H1 (cell line): ENCODE measurements around the gene RSU1. TPM values are rescaled to one million over a fixed set of nuclear protein-coding genes. Genes with fewer than 3 reads are reported as not detected.

ENCODE experiments used
- CTCF ChIA-PET: fragments of 300-600 bp; sonication (Branson Sonifier 250); formaldehyde crosslinking; loops from one replicate; lab custom pipeline; 2021; ENCODE audit not compliant: partially characterized antibody; lab: Charles Lee
- POLR2A ChIA-PET: fragments of 300-600 bp; sonication (Branson Sonifier 250); formaldehyde crosslinking; loops from one replicate; lab custom pipeline; 2021; ENCODE audit warnings: inconsistent platforms; ENCODE audit not compliant: partially characterized antibody; lab: Charles Lee
- DNase-seq, 2 experiments: peaks; one replicate each; pipeline versions ENCODE4 v3.0.0 to v3.0.0-alpha.2; 2010 to 2022; ENCODE audit warnings: low spot score in 2 of 2, low read depth in 1 of 2, mixed read lengths in 1 of 2
- FAIRE-seq: peaks from 2 replicates; lab custom pipeline; 2011; peaks lifted over from hg19 to GRCh38; lab: Jason Lieb, UNC
- H2AFZ ChIP-seq: 2 replicates; pipeline ENCODE4 v1.8.1; 2012; ENCODE audit warnings: low read length, inconsistent platforms
- H2AK5ac ChIP-seq: 2 replicates; pipeline ENCODE4 v1.6.1; 2013; ENCODE audit warnings: low read depth, low read length
- H2BK120ac ChIP-seq: replicated peaks from 2 replicates; pipeline ENCODE3; 2013; ENCODE audit warnings: low read depth, low read length, inconsistent platforms
- H2BK12ac ChIP-seq: 2 replicates; pipeline ENCODE4 v1.6.1; 2013; ENCODE audit warnings: low read depth, low read length
- H2BK15ac ChIP-seq: 2 replicates; pipeline ENCODE4 v1.6.1; 2013; ENCODE audit warnings: low read length
- H2BK20ac ChIP-seq: 2 replicates; pipeline ENCODE4 v1.6.1; 2013; ENCODE audit warnings: low read length
- H2BK5ac ChIP-seq: 2 replicates; pipeline ENCODE4 v1.6.1; 2013; ENCODE audit warnings: low read depth, low read length
- H3K14ac ChIP-seq: 2 replicates; pipeline ENCODE4 v1.6.1; 2013; ENCODE audit warnings: inconsistent platforms; ENCODE audit not compliant: insufficient read length
- H3K18ac ChIP-seq: 2 replicates; pipeline ENCODE4 v1.6.1; 2013; ENCODE audit warnings: low read length; ENCODE audit errors: extremely low read depth
- H3K23ac ChIP-seq: 2 replicates; pipeline ENCODE4 v1.6.1; 2013; ENCODE audit warnings: inconsistent platforms; ENCODE audit not compliant: insufficient read length
- H3K23me2 ChIP-seq: 2 replicates; pipeline ENCODE4 v1.6.1; 2013; ENCODE audit warnings: low read depth, low read length
- H3K27ac ChIP-seq: 2 replicates; pipeline ENCODE4 v1.6.1; 2011; ENCODE audit warnings: low read depth, low read length, inconsistent platforms
- H3K27me3 ChIP-seq, 4 experiments: replicated peaks in 1 of 4; 1 replicate in 1 of 4; 2 replicates in 3 of 4; pipeline versions ENCODE4 v1.6.1 to v1.8.1; 2011 to 2013; ENCODE audit warnings: low read length in 3 of 4, mild to moderate bottlenecking in 3 of 4, inconsistent platforms in 2 of 4, mixed read lengths in 2 of 4, moderate library complexity in 1 of 4; ENCODE audit not compliant: control insufficient read depth in 3 of 4, insufficient read depth in 3 of 4; ENCODE audit errors: extremely low read depth in 1 of 4
- H3K36me3 ChIP-seq, 4 experiments: 2 replicates each; pipeline versions ENCODE4 v1.6.1 to v1.8.1; 2011 to 2013; ENCODE audit warnings: mild to moderate bottlenecking in 4 of 4, low read length in 3 of 4, moderate library complexity in 2 of 4, control low read depth in 1 of 4, inconsistent platforms in 1 of 4; ENCODE audit not compliant: insufficient read depth in 4 of 4, control insufficient read depth in 2 of 4
- H3K4ac ChIP-seq: replicated peaks from 2 replicates; pipeline ENCODE3; 2013; ENCODE audit warnings: low read length, low read depth, mixed read lengths, inconsistent platforms; ENCODE audit not compliant: insufficient read length
- H3K4me1 ChIP-seq, 4 experiments: replicated peaks in 1 of 4; 1 replicate in 1 of 4; 2 replicates in 3 of 4; pipeline versions ENCODE4 v1.6.1 to v1.8.1; 2011 to 2013; ENCODE audit warnings: low read length in 3 of 4, inconsistent platforms in 2 of 4, mixed read lengths in 1 of 4; ENCODE audit not compliant: insufficient read depth in 4 of 4, control insufficient read depth in 3 of 4
- H3K4me2 ChIP-seq, 2 experiments: 2 replicates each; pipeline versions ENCODE4 v1.6.1 to v1.8.1; 2011 to 2013; ENCODE audit warnings: low read depth in 2 of 2, low read length in 2 of 2, control low read depth in 1 of 2, inconsistent platforms in 1 of 2, mild to moderate bottlenecking in 1 of 2; ENCODE audit not compliant: insufficient read depth in 1 of 2
- H3K4me3 ChIP-seq, 4 experiments: fragments of 200-600, 300-600 bp in 1 of 4; sonication (generic), shearing (Covaris generic), sonication (Bioruptor Twin) in 1 of 4; 2 replicates each; pipeline versions ENCODE4 v1.5.1 to v1.8.1; 2011 to 2016; ENCODE audit warnings: low read length in 4 of 4, low read depth in 3 of 4, control low read depth in 2 of 4, inconsistent platforms in 2 of 4, mild to moderate bottlenecking in 2 of 4, mixed read lengths in 1 of 4, moderate library complexity in 1 of 4; ENCODE audit not compliant: insufficient read depth in 2 of 4; ENCODE audit errors: extremely low read depth in 1 of 4
- H3K56ac ChIP-seq: replicated peaks from 2 replicates; pipeline ENCODE3; 2013; ENCODE audit warnings: low read depth, mild to moderate bottlenecking, mixed read lengths, low read length, inconsistent platforms; ENCODE audit not compliant: insufficient read length
- H3K79me1 ChIP-seq: 2 replicates; pipeline ENCODE4 v1.6.1; 2013; ENCODE audit warnings: low read depth, low read length, control low read depth
- H3K79me2 ChIP-seq, 2 experiments: 2 replicates each; pipeline versions ENCODE4 v1.6.1 to v1.8.1; 2012 to 2013; ENCODE audit warnings: low read length in 2 of 2, mild to moderate bottlenecking in 2 of 2, inconsistent platforms in 1 of 2; ENCODE audit not compliant: insufficient read depth in 2 of 2, control insufficient read depth in 1 of 2
- H3K9ac ChIP-seq, 4 experiments: replicated peaks in 1 of 4; 1 replicate in 1 of 4; 2 replicates in 3 of 4; pipeline versions ENCODE4 v1.6.1 to v1.8.1; 2011 to 2013; ENCODE audit warnings: low read depth in 3 of 4, low read length in 3 of 4, control low read depth in 2 of 4, mild to moderate bottlenecking in 2 of 4, moderate library complexity in 2 of 4, inconsistent platforms in 1 of 4; ENCODE audit errors: extremely low read depth in 1 of 4
- H3K9me3 ChIP-seq, 2 experiments: 2 replicates each; pipeline versions ENCODE4 v1.6.1 to v1.8.1; 2012 to 2013; ENCODE audit warnings: mild to moderate bottlenecking in 2 of 2, moderate library complexity in 2 of 2, control low read depth in 1 of 2, inconsistent platforms in 1 of 2, low read depth in 1 of 2, low read length in 1 of 2, mixed read lengths in 1 of 2; ENCODE audit not compliant: insufficient read depth in 2 of 2
- H4K20me1 ChIP-seq, 2 experiments: replicated peaks in 1 of 2; 2 replicates each; pipeline versions ENCODE3 to v1.8.1; 2011 to 2013; ENCODE audit warnings: inconsistent platforms in 2 of 2, low read length in 2 of 2, mild to moderate bottlenecking in 1 of 2; ENCODE audit not compliant: insufficient read depth in 2 of 2, control insufficient read depth in 1 of 2
- H4K5ac ChIP-seq: 2 replicates; pipeline ENCODE4 v1.6.1; 2013; ENCODE audit warnings: low read length, low read depth, mixed read lengths, inconsistent platforms; ENCODE audit not compliant: insufficient read length
- H4K8ac ChIP-seq: 2 replicates; pipeline ENCODE4 v1.8.0; 2013; ENCODE audit warnings: mild to moderate bottlenecking, moderate library complexity, low read length, inconsistent platforms; ENCODE audit not compliant: insufficient read depth; ENCODE audit errors: extremely low read depth
- H4K91ac ChIP-seq: replicated peaks from 2 replicates; pipeline ENCODE3; 2013; ENCODE audit warnings: low read length, mixed read lengths, inconsistent platforms; ENCODE audit not compliant: insufficient read length
- GABPA ChIP-seq: IDR thresholded peaks from 2 replicates; pipeline ENCODE4 v1.6.1; 2011; ENCODE audit warnings: mild to moderate bottlenecking, low read length, moderate library complexity, borderline replicate concordance; ENCODE audit not compliant: insufficient read depth
- RAD21 ChIP-seq, 2 experiments: IDR thresholded peaks in 1 of 2; conservative IDR thresholded peaks in 1 of 2; 2 replicates each; pipeline ENCODE4 v1.6.1; 2011; ENCODE audit warnings: low read depth in 2 of 2, low read length in 2 of 2, improper control_type of control experiment in 1 of 2, inconsistent platforms in 1 of 2, mild to moderate bottlenecking in 1 of 2, moderate library complexity in 1 of 2
- WGBS, 2 experiments: shearing (Covaris generic) in 1 of 2; methylation state at CpG; one replicate each; pipeline versions ENCODE4 v1.1.6 to v1.1.7; 2013 to 2015; ENCODE audit warnings: low lambda C conversion rate in 2 of 2, mixed read lengths in 2 of 2, inconsistent platforms in 1 of 2, low coverage in 1 of 2, missing lambda C conversion rate in 1 of 2; ENCODE audit not compliant: insufficient replicate concordance in 2 of 2, insufficient coverage in 1 of 2, insufficient read length in 1 of 2; ENCODE audit errors: extremely low coverage in 1 of 2, missing lambda C conversion rate in 1 of 2; 5-methylcytosine and 5-hydroxymethylcytosine counted together
- polyA plus RNA-seq, 7 experiments: library from polyadenylated mRNA; depleted of rRNA in 3 of 7; stranded (reverse) in 5 of 7; unstranded in 2 of 7; fragments of >200 nt in 5 of 7; fragments of 200-250 nt in 2 of 7; gene quantifications; 1 replicate in 5 of 7; 2 replicates in 1 of 7; 4 replicates in 1 of 7; pipeline versions ENCODE4 v1.2.1 to v1.2.3, GENCODE V29; 2011 to 2013; ENCODE audit warnings: missing spikeins in 2 of 7, mixed read lengths in 2 of 7
- total RNA-seq: library from RNA; stranded (reverse); fragmentation: NEBNext Ultra II Directional; extraction: Animal tissue kit (Norgen Biotek cat#: 25700); gene quantifications from 2 replicates; pipeline ENCODE4 v1.2.1, GENCODE V29; 2021
- TF ChIP-seq, protein P1 (sequence below), 3 experiments: IDR thresholded peaks; 1 replicate in 2 of 3; 2 replicates in 1 of 3; pipeline versions ENCODE4 v1.5.1 to v1.6.1; 2011; ENCODE audit warnings: low read length in 3 of 3, mild to moderate bottlenecking in 3 of 3, inconsistent platforms in 2 of 3, low read depth in 1 of 3, moderate library complexity in 1 of 3; ENCODE audit not compliant: insufficient read depth in 1 of 3; ENCODE audit errors: control extremely low read depth in 1 of 3

The RSU1 gene
- total and polyA plus RNA-seq, 2 of the 8 experiments (the other 6 are each of a cell fraction or from before 2014, with no cell fraction given) = 50.0 to 68.2 TPM

DNA sequence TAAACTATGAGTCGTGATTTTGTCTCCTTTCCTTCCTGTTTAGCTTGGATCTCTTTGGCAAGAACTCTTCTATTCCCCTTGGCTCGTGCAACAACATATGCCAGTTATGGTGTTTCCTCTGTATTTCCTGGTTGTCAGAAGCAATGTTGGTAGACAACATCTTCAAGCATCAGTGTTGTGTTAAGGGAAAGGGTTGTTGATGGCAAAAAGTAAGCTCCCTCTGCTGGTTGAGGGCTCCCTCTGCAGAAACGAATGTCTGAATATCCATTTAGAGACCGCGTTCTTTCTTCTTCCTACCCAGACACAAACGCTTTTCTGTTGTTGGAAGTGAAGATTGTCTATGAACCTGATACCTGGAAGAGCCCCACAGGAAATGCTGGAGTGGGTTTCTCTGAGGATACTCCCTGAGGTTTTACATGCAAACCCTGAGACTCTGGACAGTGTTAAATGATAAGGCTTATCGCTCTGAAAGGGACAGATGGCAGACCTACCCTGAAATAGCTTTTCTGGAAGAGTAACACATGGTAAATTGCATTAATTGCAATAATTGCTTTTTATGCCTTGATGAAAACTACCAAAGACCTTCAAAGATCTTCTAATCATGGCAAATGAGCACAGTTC, 272.0 kb downstream of the RSU1 start:
- no peaks in the 10 kb centered on the region for H3K23me2 ChIP-seq
- H2BK5ac ChIP-seq = no peak overlapping the region
- H4K20me1 ChIP-seq = no peaks in the 10 kb centered on the region
- H3K27ac ChIP-seq = no peak overlapping the region
- FAIRE-seq = peak; percentile 99
- no peak overlapping the region for H2BK20ac ChIP-seq
- no peak overlapping the region for H3K18ac ChIP-seq
- H4K91ac ChIP-seq = no peak overlapping the region
- 38% methylated on average over 7 of the region's 7 CpGs; no CpG with 5 or more reads in 1 of the 2 experiments for WGBS, 2 experiments
- no peaks in the 10 kb centered on the region for H3K36me3 ChIP-seq
- H3K23ac ChIP-seq = no peak overlapping the region
- no peak overlapping the region for H3K4me2 ChIP-seq
- H3K4me1 ChIP-seq = no peaks in the 10 kb centered on the region
- no peak overlapping the region for H2AFZ ChIP-seq
- H2BK12ac ChIP-seq = no peak overlapping the region
- TF ChIP-seq, protein P1, sequence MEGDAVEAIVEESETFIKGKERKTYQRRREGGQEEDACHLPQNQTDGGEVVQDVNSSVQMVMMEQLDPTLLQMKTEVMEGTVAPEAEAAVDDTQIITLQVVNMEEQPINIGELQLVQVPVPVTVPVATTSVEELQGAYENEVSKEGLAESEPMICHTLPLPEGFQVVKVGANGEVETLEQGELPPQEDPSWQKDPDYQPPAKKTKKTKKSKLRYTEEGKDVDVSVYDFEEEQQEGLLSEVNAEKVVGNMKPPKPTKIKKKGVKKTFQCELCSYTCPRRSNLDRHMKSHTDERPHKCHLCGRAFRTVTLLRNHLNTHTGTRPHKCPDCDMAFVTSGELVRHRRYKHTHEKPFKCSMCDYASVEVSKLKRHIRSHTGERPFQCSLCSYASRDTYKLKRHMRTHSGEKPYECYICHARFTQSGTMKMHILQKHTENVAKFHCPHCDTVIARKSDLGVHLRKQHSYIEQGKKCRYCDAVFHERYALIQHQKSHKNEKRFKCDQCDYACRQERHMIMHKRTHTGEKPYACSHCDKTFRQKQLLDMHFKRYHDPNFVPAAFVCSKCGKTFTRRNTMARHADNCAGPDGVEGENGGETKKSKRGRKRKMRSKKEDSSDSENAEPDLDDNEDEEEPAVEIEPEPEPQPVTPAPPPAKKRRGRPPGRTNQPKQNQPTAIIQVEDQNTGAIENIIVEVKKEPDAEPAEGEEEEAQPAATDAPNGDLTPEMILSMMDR (IDR thresholded peaks at IDR 0.05; ENCODE audit: control extremely low read depth in 1 of 3, insufficient read depth in 1 of 3, low read depth in 1 of 3, low read length in 3 of 3) = peak in 2 of 3 experiments; percentile 73 to 94; a peak in 3 of 4 replicates
- no peak for TF ChIP-seq GABPA
- TF ChIP-seq RAD21 (IDR thresholded peaks at IDR 0.05 in 1 of 2, conservative IDR thresholded peaks at IDR 0.05 in 1 of 2; ENCODE audit: low read depth in 2 of 2, low read length in 2 of 2) = peak; percentile 78 to 79
- ChIA-PET POLR2A (no interaction called here), CTCF (interaction anchor here (0.6 to 3.8 kb wide), 32 partner anchors 8 to 667 kb away, joined by 3 to 28 read pairs (median 4); no protein-coding TSS in a partner anchor)
- no peaks in the 10 kb centered on the region for H3K79me1 ChIP-seq
- no peak overlapping the region for H3K4me3 ChIP-seq
- no peak overlapping the region for H3K4ac ChIP-seq
- H3K9ac ChIP-seq = no peak overlapping the region
- no peak overlapping the region for H3K14ac ChIP-seq
- DNase-seq = no peak
- H4K8ac ChIP-seq = no peak overlapping the region
- H3K79me2 ChIP-seq = no peaks in the 10 kb centered on the region
- H3K27me3 ChIP-seq = no peaks in the 10 kb centered on the region
- H3K9me3 ChIP-seq = no peaks in the 10 kb centered on the region
- no peak overlapping the region for H2BK120ac ChIP-seq
- H3K56ac ChIP-seq = no peak overlapping the region
- H4K5ac ChIP-seq = no peak overlapping the region
- no peak overlapping the region for H2BK15ac ChIP-seq
- H2AK5ac ChIP-seq = no peak overlapping the region
